BE2C (cell line): ENCODE measurements around the gene SOCS2.

Source experiments
- DNase-seq: peaks from one replicate; pipeline ENCODE4 v3.0.0-alpha.2; 2020
- H3K27me3 ChIP-seq: fragments of 250-450 bp; sonication (Bioruptor Pico); 2 replicates; pipeline ENCODE4 v1.5.1; 2020; ENCODE audit warnings: mild to moderate bottlenecking
- H3K36me3 ChIP-seq: fragments of 250-450 bp; sonication (Bioruptor Pico); 2 replicates; pipeline ENCODE4 v1.5.1; 2020; ENCODE audit warnings: mild to moderate bottlenecking
- H3K4me1 ChIP-seq: fragments of 250-450 bp; sonication (Bioruptor Pico); 2 replicates; pipeline ENCODE4 v1.5.1; 2020
- H3K4me3 ChIP-seq: 2 replicates; pipeline ENCODE4 v1.5.1; 2011; ENCODE audit warnings: low read depth, low read length
- H3K9me3 ChIP-seq: fragments of 250-450 bp; sonication (Bioruptor Pico); 2 replicates; pipeline ENCODE4 v1.5.1; 2020
- TF ChIP-seq, protein P1 (sequence below): IDR thresholded peaks from 2 replicates; pipeline ENCODE4 v1.5.1; 2012; ENCODE audit warnings: mild to moderate bottlenecking, low read depth, low read length

SOCS2 gene

GRCh38 chr12:93587611-93588010 lies 15.1 kb downstream of the SOCS2 start:
- Histone ChIP-seq H3K4me3 (no peak overlapping the region), H3K27me3 (peaks cover 38% of the 10 kb centered on the region), H3K36me3 (no peaks in the 10 kb centered on the region), H3K4me1 (no peaks in the 10 kb centered on the region), H3K9me3 (no peaks in the 10 kb centered on the region)
- DNase-seq, result no peak
- TF ChIP-seq, protein P1, sequence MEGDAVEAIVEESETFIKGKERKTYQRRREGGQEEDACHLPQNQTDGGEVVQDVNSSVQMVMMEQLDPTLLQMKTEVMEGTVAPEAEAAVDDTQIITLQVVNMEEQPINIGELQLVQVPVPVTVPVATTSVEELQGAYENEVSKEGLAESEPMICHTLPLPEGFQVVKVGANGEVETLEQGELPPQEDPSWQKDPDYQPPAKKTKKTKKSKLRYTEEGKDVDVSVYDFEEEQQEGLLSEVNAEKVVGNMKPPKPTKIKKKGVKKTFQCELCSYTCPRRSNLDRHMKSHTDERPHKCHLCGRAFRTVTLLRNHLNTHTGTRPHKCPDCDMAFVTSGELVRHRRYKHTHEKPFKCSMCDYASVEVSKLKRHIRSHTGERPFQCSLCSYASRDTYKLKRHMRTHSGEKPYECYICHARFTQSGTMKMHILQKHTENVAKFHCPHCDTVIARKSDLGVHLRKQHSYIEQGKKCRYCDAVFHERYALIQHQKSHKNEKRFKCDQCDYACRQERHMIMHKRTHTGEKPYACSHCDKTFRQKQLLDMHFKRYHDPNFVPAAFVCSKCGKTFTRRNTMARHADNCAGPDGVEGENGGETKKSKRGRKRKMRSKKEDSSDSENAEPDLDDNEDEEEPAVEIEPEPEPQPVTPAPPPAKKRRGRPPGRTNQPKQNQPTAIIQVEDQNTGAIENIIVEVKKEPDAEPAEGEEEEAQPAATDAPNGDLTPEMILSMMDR, result no peak

GRCh38 chr12:93589081-93589480 lies 16.6 kb downstream of the SOCS2 start:
- Histone ChIP-seq H3K36me3 (no peaks in the 10 kb centered on the region), H3K9me3 (no peaks in the 10 kb centered on the region), H3K4me1 (no peaks in the 10 kb centered on the region), H3K4me3 (no peak overlapping the region), H3K27me3 (peaks cover 41% of the 10 kb centered on the region)
- no peak for DNase-seq
- TF ChIP-seq, protein P1, result no peak

GRCh38 chr12:93591137-93591868 lies 18.8 kb downstream of the SOCS2 start:
- DNase-seq, result peak; percentile 30
- TF ChIP-seq, protein P1, result no peak
- H3K27me3 ChIP-seq, result peaks cover 45% of the 10 kb centered on the region
- no peaks in the 10 kb centered on the region for H3K4me1 ChIP-seq
- peak overlapping the region; percentile 55 for H3K4me3 ChIP-seq
- H3K9me3 ChIP-seq, result no peaks in the 10 kb centered on the region
- no peaks in the 10 kb centered on the region for H3K36me3 ChIP-seq

DNA sequence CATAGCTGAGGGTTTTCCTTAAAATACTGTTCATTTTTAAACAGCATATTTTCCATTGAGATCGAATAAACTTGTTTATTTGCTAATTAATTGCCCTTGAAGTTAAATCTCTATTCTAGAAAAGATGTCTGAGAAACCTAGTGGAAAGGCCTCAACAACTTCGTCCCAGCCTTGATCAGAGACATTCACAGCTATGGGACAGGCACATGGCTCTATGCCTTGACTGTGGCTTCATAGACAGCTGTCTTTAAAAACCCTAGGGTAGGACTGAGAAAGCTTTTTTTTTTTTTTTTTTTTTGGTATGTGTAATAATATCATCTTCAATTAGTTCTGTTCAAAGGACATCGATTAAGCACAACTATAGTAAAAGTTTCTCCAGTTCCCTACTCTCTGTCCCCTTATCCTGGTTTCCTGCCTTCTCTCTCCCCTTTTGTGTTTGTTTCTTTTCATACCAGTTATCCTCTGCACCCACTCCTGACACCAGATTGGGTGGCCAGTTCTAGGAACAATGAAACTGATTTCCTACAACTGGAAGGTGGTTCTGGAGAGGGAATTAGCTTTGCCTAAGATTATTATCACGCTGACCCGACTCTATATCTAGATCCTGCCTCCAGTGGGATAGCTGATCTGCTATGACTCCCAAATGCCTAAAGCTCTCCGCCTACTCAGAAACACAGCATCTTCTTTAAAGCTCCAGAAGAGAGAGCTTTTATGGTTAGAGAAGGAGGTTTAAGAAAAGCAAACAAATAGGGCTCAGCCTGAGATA lies 20.3 kb downstream of the SOCS2 start:
- DNase-seq, result no peak
- TF ChIP-seq, protein P1, result no peak
- Histone ChIP-seq H3K36me3 (no peaks in the 10 kb centered on the region), H3K27me3 (peaks cover 45% of the 10 kb centered on the region), H3K4me1 (no peaks in the 10 kb centered on the region), H3K9me3 (no peaks in the 10 kb centered on the region), H3K4me3 (no peak overlapping the region)

GRCh38 chr12:93593843-93594242 lies 21.4 kb downstream of the SOCS2 start:
- H3K4me3 ChIP-seq, result no peak overlapping the region
- DNase-seq, result no peak
- H3K36me3 ChIP-seq, result no peaks in the 10 kb centered on the region
- peaks cover 45% of the 10 kb centered on the region for H3K27me3 ChIP-seq
- TF ChIP-seq, protein P1, result no peak
- H3K4me1 ChIP-seq, result no peaks in the 10 kb centered on the region
- H3K9me3 ChIP-seq, result no peaks in the 10 kb centered on the region

GRCh38 chr12:93594766-93595311 lies 22.4 kb downstream of the SOCS2 start:
- peaks cover 45% of the 10 kb centered on the region for H3K27me3 ChIP-seq
- no peak for DNase-seq
- no peak overlapping the region for H3K4me3 ChIP-seq
- H3K9me3 ChIP-seq, result no peaks in the 10 kb centered on the region
- no peaks in the 10 kb centered on the region for H3K4me1 ChIP-seq
- TF ChIP-seq, protein P1, result no peak
- no peaks in the 10 kb centered on the region for H3K36me3 ChIP-seq
